Type B pancreatic cell (in vitro differentiated cells): ENCODE results near the gene UBAC2. TPM values are rescaled to one million over a fixed set of nuclear protein-coding genes. Genes with fewer than 3 reads are reported as not detected.

Experiments
- DNase-seq: peaks from one replicate; pipeline ENCODE4 v3.0.0; 2021; ENCODE audit warnings: mixed read lengths; ENCODE audit not compliant: unreplicated experiment; ENCODE audit errors: extremely low spot score
- H3K27ac Mint-ChIP-seq: 2 replicates; pipeline ENCODE4 v1.8.0; 2021; ENCODE audit warnings: mild to moderate bottlenecking, mixed read lengths
- H3K27me3 Mint-ChIP-seq: 2 replicates; pipeline ENCODE4 v1.8.0; 2021; ENCODE audit warnings: mixed read lengths
- H3K36me3 Mint-ChIP-seq: 2 replicates; pipeline ENCODE4 v1.8.0; 2021; ENCODE audit warnings: mixed read lengths
- H3K4me1 Mint-ChIP-seq: one replicate; pipeline ENCODE4 v1.8.0; 2021; ENCODE audit warnings: mixed read lengths; ENCODE audit not compliant: unreplicated experiment
- H3K4me3 Mint-ChIP-seq: 2 replicates; pipeline ENCODE4 v1.8.0; 2021; ENCODE audit warnings: mild to moderate bottlenecking, mixed read lengths
- H3K9me3 Mint-ChIP-seq: 2 replicates; pipeline ENCODE4 v1.8.0; 2021; ENCODE audit warnings: mixed read lengths
- total RNA-seq: library from RNA; stranded (reverse); gene quantifications from 2 replicates; pipeline ENCODE4 v1.2.1, GENCODE V29; 2021; ENCODE audit warnings: low replicate concordance
- TF ChIP-seq, protein P1 (sequence below): fragments of 200-600 bp; sonication (generic); conservative IDR thresholded peaks from 2 replicates; pipeline ENCODE4 v1.5.0; 2021; ENCODE audit warnings: antibody characterized with exemption, mild to moderate bottlenecking

The UBAC2 gene
- total RNA-seq, 1 donor from 2014 or later = 66.0 TPM

DNA sequence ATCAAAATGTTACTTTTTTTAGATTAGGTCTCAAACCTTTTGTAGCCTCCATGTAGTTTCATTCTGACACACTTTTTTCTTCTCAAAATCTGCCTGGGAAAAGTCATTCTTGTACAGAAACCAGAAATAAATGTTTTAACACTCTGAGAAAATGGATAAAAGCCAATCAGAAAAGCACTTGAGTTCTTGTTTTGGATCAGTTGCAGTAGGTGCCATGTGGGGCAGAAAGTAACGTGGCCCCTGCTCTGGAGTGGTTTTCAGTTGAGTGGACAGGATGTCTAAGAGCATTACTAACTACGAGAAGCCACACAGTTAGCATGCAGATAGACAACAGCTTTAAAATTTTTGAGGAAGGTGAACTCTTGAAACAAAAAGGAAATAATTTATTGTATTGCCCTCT is 87.4 kb downstream of the UBAC2 start:
- TF ChIP-seq, protein P1, sequence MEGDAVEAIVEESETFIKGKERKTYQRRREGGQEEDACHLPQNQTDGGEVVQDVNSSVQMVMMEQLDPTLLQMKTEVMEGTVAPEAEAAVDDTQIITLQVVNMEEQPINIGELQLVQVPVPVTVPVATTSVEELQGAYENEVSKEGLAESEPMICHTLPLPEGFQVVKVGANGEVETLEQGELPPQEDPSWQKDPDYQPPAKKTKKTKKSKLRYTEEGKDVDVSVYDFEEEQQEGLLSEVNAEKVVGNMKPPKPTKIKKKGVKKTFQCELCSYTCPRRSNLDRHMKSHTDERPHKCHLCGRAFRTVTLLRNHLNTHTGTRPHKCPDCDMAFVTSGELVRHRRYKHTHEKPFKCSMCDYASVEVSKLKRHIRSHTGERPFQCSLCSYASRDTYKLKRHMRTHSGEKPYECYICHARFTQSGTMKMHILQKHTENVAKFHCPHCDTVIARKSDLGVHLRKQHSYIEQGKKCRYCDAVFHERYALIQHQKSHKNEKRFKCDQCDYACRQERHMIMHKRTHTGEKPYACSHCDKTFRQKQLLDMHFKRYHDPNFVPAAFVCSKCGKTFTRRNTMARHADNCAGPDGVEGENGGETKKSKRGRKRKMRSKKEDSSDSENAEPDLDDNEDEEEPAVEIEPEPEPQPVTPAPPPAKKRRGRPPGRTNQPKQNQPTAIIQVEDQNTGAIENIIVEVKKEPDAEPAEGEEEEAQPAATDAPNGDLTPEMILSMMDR = no peak
- Mint-ChIP-seq H3K4me1 (peaks cover 8% of the 10 kb centered on the region), H3K4me3 (no peak overlapping the region), H3K36me3 (peaks cover 15% of the 10 kb centered on the region), H3K27me3 (no peaks in the 10 kb centered on the region), H3K9me3 (no peaks in the 10 kb centered on the region), H3K27ac (no peak overlapping the region)
- DNase-seq = no peak

GRCh38 chr13:99289271-99289670 is 88.6 kb downstream of the UBAC2 start:
- TF ChIP-seq, protein P1 = no peak
- Mint-ChIP-seq H3K27me3 (no peaks in the 10 kb centered on the region), H3K4me3 (no peak overlapping the region), H3K27ac (no peak overlapping the region), H3K4me1 (peaks cover 7% of the 10 kb centered on the region), H3K9me3 (no peaks in the 10 kb centered on the region), H3K36me3 (peaks cover 15% of the 10 kb centered on the region)
- DNase-seq = no peak

DNA sequence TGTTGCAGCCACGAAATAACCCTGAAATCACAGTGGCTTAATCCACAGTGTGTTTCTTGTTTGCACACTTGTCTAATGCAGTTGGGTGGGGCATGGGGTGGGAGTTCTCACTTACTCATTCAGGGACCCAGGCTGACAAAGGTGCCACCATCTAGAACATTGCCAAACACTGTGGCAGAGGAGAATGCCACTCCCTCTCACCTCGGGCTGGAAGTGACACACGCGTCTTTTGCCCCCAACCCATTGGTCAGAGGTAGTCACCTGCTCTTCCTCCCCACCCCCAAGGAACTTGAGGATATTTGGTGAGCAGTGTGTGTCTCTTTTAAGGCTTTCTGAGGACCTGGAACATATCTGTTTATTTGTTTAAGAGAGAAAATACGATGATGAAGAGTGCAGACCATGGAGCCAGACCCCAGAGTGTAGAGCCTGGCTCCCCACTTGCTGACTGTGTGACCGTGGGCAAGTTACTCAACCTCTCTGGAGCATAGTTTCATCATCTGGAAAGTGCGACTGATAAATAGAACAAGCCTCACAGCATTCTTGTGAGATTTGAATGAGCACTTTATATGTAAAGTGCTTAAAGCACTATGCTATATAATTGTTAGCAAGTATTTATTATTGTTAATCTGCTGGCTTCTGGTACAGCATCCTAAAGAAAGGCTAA is 89.2 kb downstream of the UBAC2 start:
- no peak overlapping the region for H3K4me3 Mint-ChIP-seq
- peaks cover 7% of the 10 kb centered on the region for H3K4me1 Mint-ChIP-seq
- no peak overlapping the region for H3K27ac Mint-ChIP-seq
- TF ChIP-seq, protein P1 = no peak
- no peak for DNase-seq
- H3K9me3 Mint-ChIP-seq = no peaks in the 10 kb centered on the region
- no peaks in the 10 kb centered on the region for H3K27me3 Mint-ChIP-seq
- peaks cover 15% of the 10 kb centered on the region for H3K36me3 Mint-ChIP-seq

GRCh38 chr13:99290894-99291293 is 90.2 kb downstream of the UBAC2 start:
- TF ChIP-seq, protein P1 = no peak
- H3K9me3 Mint-ChIP-seq = no peaks in the 10 kb centered on the region
- DNase-seq = no peak
- H3K4me3 Mint-ChIP-seq = no peak overlapping the region
- H3K27ac Mint-ChIP-seq = no peak overlapping the region
- peaks cover 15% of the 10 kb centered on the region for H3K36me3 Mint-ChIP-seq
- H3K4me1 Mint-ChIP-seq = peaks cover 8% of the 10 kb centered on the region
- no peaks in the 10 kb centered on the region for H3K27me3 Mint-ChIP-seq

DNA sequence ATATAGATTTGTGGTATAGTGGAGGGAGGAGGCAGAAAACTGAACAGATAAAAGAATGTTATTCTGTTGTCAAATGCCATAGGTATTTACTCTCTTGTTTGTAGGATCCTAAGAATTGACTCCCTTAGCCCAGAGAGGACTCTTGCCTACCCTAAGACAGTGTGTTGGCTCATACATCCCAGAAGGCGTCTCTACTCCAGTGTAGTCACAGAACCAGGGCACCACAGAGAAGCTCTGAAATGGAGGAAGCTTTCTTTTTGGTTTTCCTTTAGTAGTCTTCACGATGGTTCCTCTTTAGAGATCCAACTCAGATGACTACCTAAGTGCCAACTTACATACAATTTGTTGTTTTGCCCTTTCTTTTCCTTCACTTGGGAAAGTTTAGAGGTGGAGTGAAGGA is 92.5 kb downstream of the UBAC2 start:
- H3K4me1 Mint-ChIP-seq = peaks cover 5% of the 10 kb centered on the region
- no peaks in the 10 kb centered on the region for H3K9me3 Mint-ChIP-seq
- H3K27me3 Mint-ChIP-seq = no peaks in the 10 kb centered on the region
- TF ChIP-seq, protein P1 = no peak
- no peak overlapping the region for H3K4me3 Mint-ChIP-seq
- H3K36me3 Mint-ChIP-seq = peaks cover 11% of the 10 kb centered on the region
- DNase-seq = no peak
- H3K27ac Mint-ChIP-seq = no peak overlapping the region

- no peak for DNase-seq
- H3K27ac Mint-ChIP-seq = no peak overlapping the region
- peaks cover 5% of the 10 kb centered on the region for H3K4me1 Mint-ChIP-seq
- H3K27me3 Mint-ChIP-seq = no peaks in the 10 kb centered on the region
- no peak overlapping the region for H3K4me3 Mint-ChIP-seq
- H3K36me3 Mint-ChIP-seq = peaks cover 6% of the 10 kb centered on the region
- no peaks in the 10 kb centered on the region for H3K9me3 Mint-ChIP-seq
- TF ChIP-seq, protein P1 = no peak
These were observed 93.5 kb downstream of the UBAC2 start for GRCh38 chr13:99294198-99294597.
